ENCODE results near the gene SMIM35.

Gene SMIM35

DNA sequence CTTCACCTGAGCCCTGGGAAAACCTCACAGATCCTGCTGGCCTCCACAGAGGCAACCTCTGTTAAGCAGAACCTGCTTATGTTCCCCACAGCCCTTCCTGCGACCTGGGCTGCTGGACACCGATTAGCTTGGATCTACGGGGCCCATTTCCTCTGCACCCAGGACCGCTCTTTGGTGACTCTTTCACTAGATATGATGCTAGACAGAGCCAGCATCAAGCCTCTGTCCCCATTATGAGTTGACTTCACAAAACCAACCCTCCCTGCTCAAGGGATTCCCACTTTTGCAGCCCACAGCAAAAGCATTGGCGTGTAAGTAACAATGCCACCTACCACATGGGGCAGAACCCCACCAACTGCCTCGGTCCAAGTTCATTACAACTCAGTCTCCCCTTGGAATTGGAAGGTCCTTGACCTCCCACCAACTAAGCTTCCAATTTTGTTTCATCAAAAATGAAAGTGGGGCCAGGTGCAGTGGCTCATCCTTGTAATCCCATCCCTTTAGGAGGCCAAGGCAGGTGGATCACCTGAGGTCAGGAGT, 25.1 kb downstream of the SMIM35 start:
- H3K4me3 ChIP-seq (ENCODE audit: low read length) = no peak overlapping the region
- no peaks in the 10 kb centered on the region for H3K4me1 ChIP-seq (ENCODE audit: control insufficient read depth, insufficient read depth, low read length)
- H3K9me3 ChIP-seq (replicated peaks; ENCODE audit: low read length) = no peaks in the 10 kb centered on the region
- H3K36me3 ChIP-seq (ENCODE audit: insufficient read depth, low read length) = no peaks in the 10 kb centered on the region
- no peak overlapping the region for H3K9ac ChIP-seq (ENCODE audit: low read depth, low read length)
- no peak overlapping the region for H3K4me2 ChIP-seq (ENCODE audit: low read length)
- H3K27me3 ChIP-seq (ENCODE audit: control insufficient read depth, insufficient read depth, low read length) = peaks cover 11% of the 10 kb centered on the region

DNA sequence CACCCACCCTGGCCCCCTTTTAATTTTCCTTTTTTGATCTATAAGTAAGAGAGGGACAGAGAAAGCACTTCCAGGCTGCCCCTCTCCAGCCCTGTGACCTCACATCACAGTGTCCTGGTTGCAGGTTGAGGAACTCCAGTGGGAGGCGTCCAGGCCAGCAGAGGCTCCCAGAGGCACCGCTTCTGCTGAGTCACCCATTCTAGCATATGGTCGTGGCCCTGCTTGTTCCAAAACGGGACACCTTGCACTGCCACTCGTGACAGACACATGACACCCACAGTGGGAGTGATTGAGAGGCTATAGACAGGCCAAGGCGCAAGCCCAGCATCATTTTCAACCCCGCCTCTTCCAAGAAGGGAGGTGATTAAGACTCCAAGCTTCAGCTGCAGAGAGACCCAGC, 25.9 kb downstream of the SMIM35 start:
- H3K4me1 ChIP-seq (ENCODE audit: control insufficient read depth, insufficient read depth, low read length) = no peaks in the 10 kb centered on the region
- peaks cover 11% of the 10 kb centered on the region for H3K27me3 ChIP-seq (ENCODE audit: control insufficient read depth, insufficient read depth, low read length)
- no peak overlapping the region for H3K4me3 ChIP-seq (ENCODE audit: low read length)
- no peak overlapping the region for H3K4me2 ChIP-seq (ENCODE audit: low read length)
- H3K9me3 ChIP-seq (replicated peaks; ENCODE audit: low read length) = no peaks in the 10 kb centered on the region
- H3K36me3 ChIP-seq (ENCODE audit: insufficient read depth, low read length) = no peaks in the 10 kb centered on the region
- no peak overlapping the region for H3K9ac ChIP-seq (ENCODE audit: low read depth, low read length)

DNA sequence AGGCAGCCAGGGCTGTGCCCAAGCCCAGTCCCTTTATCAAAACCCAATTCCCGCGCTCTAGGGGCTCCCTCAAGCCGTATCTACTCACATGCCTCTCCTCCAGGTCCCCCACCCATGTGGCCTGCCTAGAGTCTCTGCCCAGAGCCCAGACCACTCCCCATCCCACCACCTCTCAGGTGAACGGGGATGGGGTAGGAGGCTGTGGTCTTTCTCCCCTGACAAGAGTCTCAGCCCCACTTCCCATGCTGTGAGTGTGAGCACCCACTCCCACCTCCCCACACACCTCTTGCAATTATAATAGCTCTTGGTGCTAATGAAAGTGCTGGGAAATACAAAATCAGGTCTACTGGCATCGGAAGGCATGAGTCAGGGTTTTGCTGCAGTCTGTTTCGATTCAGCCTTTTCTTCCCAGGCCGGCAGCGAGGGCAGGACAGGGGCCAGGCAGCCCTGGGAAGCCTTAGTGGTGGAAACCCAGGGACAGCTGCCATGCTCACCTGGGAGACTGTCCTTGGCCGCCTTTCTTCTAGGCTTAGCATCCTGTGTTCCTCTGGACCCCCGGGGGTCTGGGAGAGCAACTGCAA, 26.6 kb downstream of the SMIM35 start:
- H3K4me2 ChIP-seq (ENCODE audit: low read length) = no peak overlapping the region
- H3K27me3 ChIP-seq (ENCODE audit: control insufficient read depth, insufficient read depth, low read length) = peaks cover 11% of the 10 kb centered on the region
- H3K9me3 ChIP-seq (replicated peaks; ENCODE audit: low read length) = no peaks in the 10 kb centered on the region
- no peaks in the 10 kb centered on the region for H3K4me1 ChIP-seq (ENCODE audit: control insufficient read depth, insufficient read depth, low read length)
- no peak overlapping the region for H3K4me3 ChIP-seq (ENCODE audit: low read length)
- no peaks in the 10 kb centered on the region for H3K36me3 ChIP-seq (ENCODE audit: insufficient read depth, low read length)
- H3K9ac ChIP-seq (ENCODE audit: low read depth, low read length) = no peak overlapping the region

DNA sequence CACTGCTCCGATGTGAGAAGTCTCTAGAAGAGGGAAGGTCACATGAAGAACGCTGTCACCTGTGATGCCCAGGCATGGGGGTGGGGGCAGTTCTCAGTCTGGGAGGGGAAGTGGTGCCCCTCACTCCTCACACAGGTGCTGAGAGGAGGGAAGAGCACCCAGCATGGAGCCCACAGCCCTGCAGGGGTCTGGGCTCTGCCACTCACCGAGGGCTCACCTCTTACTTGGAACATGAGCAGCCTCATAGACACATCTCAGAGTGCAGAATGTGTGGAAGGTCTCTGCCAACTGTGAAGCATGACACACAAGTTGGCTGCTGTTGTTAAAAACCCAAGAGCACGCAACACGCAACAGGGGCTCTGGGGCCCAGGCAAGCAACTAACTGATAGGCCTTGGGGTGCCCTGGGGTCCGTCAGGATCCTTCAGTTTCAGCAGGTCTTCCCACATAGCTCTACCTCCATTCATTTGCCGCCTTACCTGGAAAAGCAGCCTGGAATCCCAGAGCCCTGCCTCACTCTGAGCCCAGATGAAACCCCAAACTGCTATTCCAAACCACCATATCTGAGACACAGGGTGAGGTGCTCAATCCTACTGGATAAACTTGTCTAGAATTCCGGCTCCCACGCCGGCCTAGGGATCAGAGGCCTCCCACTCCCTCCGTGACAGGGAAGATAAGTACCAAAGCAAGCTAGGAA, 27.4 kb downstream of the SMIM35 start:
- Histone ChIP-seq H3K9ac (ENCODE audit: low read depth, low read length) (no peak overlapping the region), H3K36me3 (ENCODE audit: insufficient read depth, low read length) (no peaks in the 10 kb centered on the region), H3K27me3 (ENCODE audit: control insufficient read depth, insufficient read depth, low read length) (peaks cover 11% of the 10 kb centered on the region), H3K4me2 (ENCODE audit: low read length) (no peak overlapping the region), H3K4me1 (ENCODE audit: control insufficient read depth, insufficient read depth, low read length) (no peaks in the 10 kb centered on the region), H3K9me3 (replicated peaks; ENCODE audit: low read length) (no peaks in the 10 kb centered on the region), H3K4me3 (ENCODE audit: low read length) (no peak overlapping the region)

DNA sequence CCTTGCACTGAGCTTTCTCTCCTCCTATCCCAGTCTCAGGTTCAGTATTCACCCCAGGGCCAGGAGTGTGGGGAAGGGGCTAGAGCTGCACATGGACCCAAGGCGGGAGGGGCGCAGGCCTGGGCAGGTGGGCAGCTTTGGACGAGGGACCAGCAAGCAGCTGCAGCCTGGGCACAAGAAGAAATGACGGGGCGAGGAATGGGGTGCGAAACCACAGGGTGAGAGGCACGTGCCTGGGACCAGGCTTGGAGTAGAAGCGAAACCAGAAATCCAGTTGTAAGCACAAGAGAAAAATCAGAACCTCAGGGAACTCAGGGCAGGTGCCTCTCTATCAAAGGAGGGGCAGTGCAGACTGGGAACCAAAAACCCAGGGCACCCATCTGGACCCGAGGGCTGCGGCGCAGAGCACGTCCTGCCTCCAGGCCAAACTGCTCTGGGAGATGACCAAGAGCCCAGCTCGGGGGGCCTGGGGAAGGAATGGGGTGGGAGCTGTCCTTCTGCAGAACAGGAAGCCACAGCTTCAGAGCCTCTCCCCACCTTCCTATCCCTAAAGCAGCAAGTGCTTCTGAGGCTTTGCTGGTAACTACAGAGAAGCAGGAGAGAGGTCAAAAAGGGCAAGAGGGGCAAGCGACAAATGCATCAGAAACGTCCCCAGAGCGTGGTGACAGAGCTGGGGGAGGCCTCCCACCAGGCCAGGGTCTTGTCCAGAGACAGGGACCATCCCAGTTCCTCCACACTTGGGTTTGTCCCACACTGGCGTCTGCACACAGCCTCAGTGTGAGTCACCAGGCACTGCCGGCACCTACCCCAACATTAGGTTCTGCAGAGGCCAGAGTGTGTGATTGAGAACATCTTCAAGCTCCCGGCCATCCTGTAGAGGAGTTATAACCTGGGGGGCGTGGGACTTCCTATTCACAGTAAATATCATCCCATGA, 28.2 kb downstream of the SMIM35 start:
- Histone ChIP-seq H3K27me3 (ENCODE audit: control insufficient read depth, insufficient read depth, low read length) (peaks cover 11% of the 10 kb centered on the region), H3K36me3 (ENCODE audit: insufficient read depth, low read length) (no peaks in the 10 kb centered on the region), H3K4me3 (ENCODE audit: low read length) (no peak overlapping the region)

DNA sequence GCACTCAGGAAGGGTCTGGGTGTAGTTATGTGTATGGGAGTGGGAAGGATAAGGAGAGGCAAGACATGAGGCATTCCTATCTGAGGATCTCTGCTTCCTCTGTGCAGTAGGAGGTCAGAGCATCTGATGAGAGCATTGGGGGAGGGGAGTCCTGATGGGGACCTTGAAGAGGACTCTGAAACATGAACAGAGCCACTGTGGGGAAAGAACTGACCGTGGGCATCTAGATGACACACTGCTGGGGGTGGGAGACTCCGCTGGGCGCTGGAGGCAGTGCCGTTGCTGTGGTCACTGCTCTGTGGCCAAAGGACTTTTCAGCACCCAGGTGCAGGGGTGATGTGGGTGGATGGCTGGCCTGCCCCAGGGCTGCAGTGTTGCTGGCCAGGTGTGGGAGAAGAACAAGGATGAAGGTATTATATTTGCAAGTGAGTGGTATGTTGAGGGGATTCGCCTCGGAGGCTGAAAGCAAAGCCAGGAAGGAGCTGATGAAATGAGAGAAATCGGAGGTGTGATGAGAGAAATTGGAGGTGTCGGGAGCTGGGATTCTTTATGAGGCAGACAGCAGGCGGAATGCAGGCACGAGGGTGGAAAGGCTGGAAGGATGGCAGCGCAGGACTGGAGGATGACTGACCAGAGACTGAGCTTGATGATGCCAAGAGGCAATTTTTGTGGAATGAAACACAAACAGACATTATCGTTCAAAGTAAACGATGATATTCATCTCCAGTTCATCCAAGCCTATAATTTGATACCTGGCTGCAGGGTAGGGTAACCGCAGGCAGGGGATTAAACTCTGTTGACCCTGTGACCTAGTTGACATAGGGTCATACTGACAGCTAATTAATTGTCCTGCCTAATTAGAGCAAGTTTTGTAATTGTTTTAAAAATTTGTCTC, 29.3 kb downstream of the SMIM35 start:
- H3K9ac ChIP-seq (ENCODE audit: low read depth, low read length) = no peak overlapping the region
- no peaks in the 10 kb centered on the region for H3K4me1 ChIP-seq (ENCODE audit: control insufficient read depth, insufficient read depth, low read length)
- no peak overlapping the region for H3K4me2 ChIP-seq (ENCODE audit: low read length)
- H3K36me3 ChIP-seq (ENCODE audit: insufficient read depth, low read length) = no peaks in the 10 kb centered on the region
- H3K4me3 ChIP-seq (ENCODE audit: low read length) = no peak overlapping the region
- H3K27me3 ChIP-seq (ENCODE audit: control insufficient read depth, insufficient read depth, low read length) = peaks cover 11% of the 10 kb centered on the region
- no peaks in the 10 kb centered on the region for H3K9me3 ChIP-seq (replicated peaks; ENCODE audit: low read length)

More for the DNA sequence above, 28.2 kb downstream of the SMIM35 start:
- Histone ChIP-seq H3K4me1 (ENCODE audit: control insufficient read depth, insufficient read depth, low read length) (no peaks in the 10 kb centered on the region), H3K4me2 (ENCODE audit: low read length) (no peak overlapping the region), H3K9me3 (replicated peaks; ENCODE audit: low read length) (no peaks in the 10 kb centered on the region), H3K9ac (ENCODE audit: low read depth, low read length) (no peak overlapping the region)

DNA sequence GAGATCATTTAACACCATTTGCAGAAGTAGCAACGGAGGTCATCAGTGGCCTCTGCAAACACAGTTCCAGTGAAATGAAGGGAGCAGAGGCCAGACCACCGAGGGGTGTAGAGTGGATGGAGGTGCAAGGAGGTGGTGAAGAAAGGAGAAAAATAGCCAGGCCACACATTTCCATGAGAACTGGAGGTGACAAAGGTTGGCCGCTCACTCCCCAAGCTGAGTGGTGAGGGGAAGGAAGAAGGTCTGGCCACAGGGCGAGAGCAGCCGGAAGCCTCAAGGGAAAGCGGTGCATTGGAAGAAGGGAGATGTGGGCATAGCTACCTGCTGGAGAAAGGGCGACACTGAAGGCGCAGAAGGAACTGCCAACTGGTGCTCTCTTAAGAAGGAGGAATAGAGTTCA, 30.0 kb downstream of the SMIM35 start:
- Histone ChIP-seq H3K4me3 (ENCODE audit: low read length) (no peak overlapping the region), H3K4me1 (ENCODE audit: control insufficient read depth, insufficient read depth, low read length) (no peaks in the 10 kb centered on the region), H3K9me3 (replicated peaks; ENCODE audit: low read length) (no peaks in the 10 kb centered on the region), H3K27me3 (ENCODE audit: control insufficient read depth, insufficient read depth, low read length) (peaks cover 11% of the 10 kb centered on the region), H3K9ac (ENCODE audit: low read depth, low read length) (no peak overlapping the region), H3K4me2 (ENCODE audit: low read length) (no peak overlapping the region), H3K36me3 (ENCODE audit: insufficient read depth, low read length) (no peaks in the 10 kb centered on the region)

DNA sequence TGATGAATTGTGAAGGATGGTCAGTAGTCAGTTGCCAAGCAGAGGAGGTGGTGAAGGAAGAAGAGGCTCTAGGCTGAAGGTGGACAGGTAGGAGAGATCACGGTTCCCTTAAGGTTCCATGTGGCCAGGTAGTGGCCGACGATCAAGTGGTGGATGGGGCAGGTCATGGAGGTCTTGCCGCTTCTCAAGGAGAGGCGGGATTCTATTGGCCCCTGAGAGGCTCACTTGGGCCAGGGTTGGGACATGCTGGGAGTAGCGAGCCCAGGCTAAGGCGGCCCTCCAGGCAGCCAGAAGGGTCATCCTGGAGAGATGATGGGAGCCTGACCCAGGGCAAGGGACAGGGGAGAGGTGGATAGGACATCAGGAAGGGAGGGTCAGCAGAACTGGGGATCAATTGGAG, 30.8 kb downstream of the SMIM35 start:
- Histone ChIP-seq H3K36me3 (ENCODE audit: insufficient read depth, low read length) (no peaks in the 10 kb centered on the region), H3K4me2 (ENCODE audit: low read length) (no peak overlapping the region), H3K4me3 (ENCODE audit: low read length) (no peak overlapping the region), H3K9ac (ENCODE audit: low read depth, low read length) (no peak overlapping the region), H3K9me3 (replicated peaks; ENCODE audit: low read length) (no peaks in the 10 kb centered on the region), H3K4me1 (ENCODE audit: control insufficient read depth, insufficient read depth, low read length) (no peaks in the 10 kb centered on the region), H3K27me3 (ENCODE audit: control insufficient read depth, insufficient read depth, low read length) (peaks cover 11% of the 10 kb centered on the region)

DNA sequence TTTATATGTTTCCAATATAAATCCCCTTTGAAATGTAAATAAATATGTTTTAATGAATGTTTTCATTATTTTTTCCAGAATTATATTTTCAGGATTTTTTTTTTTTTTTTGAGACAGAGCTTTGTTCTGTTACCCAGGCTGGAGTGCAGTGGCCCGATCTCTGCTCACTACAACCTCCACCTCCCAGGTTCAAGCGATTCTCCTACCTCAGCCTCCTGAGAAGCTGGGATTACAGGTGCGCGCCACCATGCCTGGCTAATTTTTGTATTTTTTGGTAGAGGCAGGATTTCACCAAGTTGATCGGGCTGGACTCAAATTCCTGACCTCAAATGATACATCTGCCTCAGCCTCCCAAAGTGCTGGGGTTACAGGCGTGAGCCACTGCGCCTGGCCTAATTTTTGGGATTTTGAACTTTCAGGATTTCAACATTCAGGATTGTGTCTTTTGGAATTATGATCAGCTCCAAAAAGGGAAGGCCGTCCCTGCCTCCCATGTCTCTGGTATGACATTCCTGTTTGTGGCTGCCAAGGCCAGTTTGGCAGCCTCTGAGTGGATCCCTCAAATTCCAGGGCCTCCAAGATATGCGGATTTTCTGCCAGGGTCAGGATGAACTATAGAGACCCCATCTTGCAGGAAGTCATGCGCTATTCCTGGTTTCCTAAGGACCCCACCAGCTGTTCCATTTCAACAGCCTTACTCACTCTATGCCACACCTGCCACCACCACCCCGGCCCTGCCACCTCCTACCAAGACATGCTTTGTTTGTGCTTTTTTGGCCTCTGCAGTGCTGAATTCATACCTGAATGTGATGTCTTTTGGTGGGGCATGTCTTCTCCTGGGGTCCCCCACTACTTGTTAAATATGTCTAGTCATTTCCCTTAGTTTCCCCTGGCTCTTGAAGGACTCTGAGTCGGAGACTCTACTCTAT, 31.8 kb downstream of the SMIM35 start:
- H3K36me3 ChIP-seq (ENCODE audit: insufficient read depth, low read length) = no peaks in the 10 kb centered on the region
- H3K4me1 ChIP-seq (ENCODE audit: control insufficient read depth, insufficient read depth, low read length) = no peaks in the 10 kb centered on the region
- no peak overlapping the region for H3K4me3 ChIP-seq (ENCODE audit: low read length)
- H3K9me3 ChIP-seq (replicated peaks; ENCODE audit: low read length) = no peaks in the 10 kb centered on the region
- no peak overlapping the region for H3K4me2 ChIP-seq (ENCODE audit: low read length)
- peaks cover 11% of the 10 kb centered on the region for H3K27me3 ChIP-seq (ENCODE audit: control insufficient read depth, insufficient read depth, low read length)
- no peak overlapping the region for H3K9ac ChIP-seq (ENCODE audit: low read depth, low read length)

DNA sequence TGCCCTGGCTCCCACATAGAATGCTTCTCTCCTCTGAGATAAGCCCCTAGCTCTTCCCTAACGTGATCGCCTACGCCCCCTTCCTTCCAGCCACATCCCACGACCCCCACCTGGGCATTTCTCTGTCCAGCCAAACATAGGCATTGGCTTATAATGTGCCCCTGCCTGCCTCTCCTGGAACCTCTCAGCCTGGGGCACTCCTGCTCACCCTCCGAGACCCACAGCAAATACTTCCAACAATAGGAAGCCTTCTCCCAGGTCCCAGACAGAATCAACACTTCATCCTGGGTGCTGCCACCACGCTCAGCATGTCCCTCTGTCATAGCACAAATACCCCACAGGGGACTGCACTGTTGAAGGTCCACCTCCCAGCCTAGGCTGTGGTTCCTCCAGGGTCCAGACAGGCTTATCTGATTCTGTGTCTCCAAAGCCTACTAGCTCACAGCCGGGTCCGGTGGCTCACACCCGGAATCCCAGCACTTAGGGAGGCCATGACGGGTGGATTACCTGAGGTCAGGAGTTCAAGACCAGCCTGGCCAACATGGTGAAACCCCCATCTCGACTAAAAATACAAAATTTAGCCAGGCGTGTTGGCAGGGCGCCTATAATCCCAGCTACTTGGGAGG, 34.1 kb downstream of the SMIM35 start:
- Histone ChIP-seq H3K9me3 (replicated peaks; ENCODE audit: low read length) (no peaks in the 10 kb centered on the region), H3K4me1 (ENCODE audit: control insufficient read depth, insufficient read depth, low read length) (no peaks in the 10 kb centered on the region), H3K27me3 (ENCODE audit: control insufficient read depth, insufficient read depth, low read length) (peaks cover 8% of the 10 kb centered on the region)

More for the DNA sequence above, 34.1 kb downstream of the SMIM35 start:
- no peak overlapping the region for H3K4me2 ChIP-seq (ENCODE audit: low read length)
- no peak overlapping the region for H3K4me3 ChIP-seq (ENCODE audit: low read length)
- no peaks in the 10 kb centered on the region for H3K36me3 ChIP-seq (ENCODE audit: insufficient read depth, low read length)
- H3K9ac ChIP-seq (ENCODE audit: low read depth, low read length) = no peak overlapping the region
